ENCODE measurements around the gene ZNF202. TPM values are rescaled to one million over a fixed set of nuclear protein-coding genes. Genes with fewer than 3 reads are reported as not detected.
A peak's percentile ranks its signal among the peaks of the same experiment; 100 is the strongest.

The ZNF202 gene
- total and polyA plus RNA-seq, 2 donors (not counting 1 experiment from before 2014, with no cell fraction given): 17.0 to 25.1 TPM

GRCh38 chr11:123702139-123702538 lies 39.3 kb downstream of the ZNF202 start:
- no peak overlapping the region for H3K4me3 Mint-ChIP-seq
- CTCF ChIA-PET: no interaction called here
- WGBS (ENCODE audit: insufficient coverage): 57% methylated on average over 6 of the region's 9 CpGs

GRCh38 chr11:123700772-123701171 lies 40.7 kb downstream of the ZNF202 start:
- H3K4me1 Mint-ChIP-seq: peaks cover 15% of the 10 kb centered on the region
- no peak for TF ChIP-seq EZH2 (IDR thresholded peaks at IDR 0.05; ENCODE audit: borderline replicate concordance, insufficient read depth, low read depth, low read length, poor library complexity, severe bottlenecking)
- TF ChIP-seq, protein P1, sequence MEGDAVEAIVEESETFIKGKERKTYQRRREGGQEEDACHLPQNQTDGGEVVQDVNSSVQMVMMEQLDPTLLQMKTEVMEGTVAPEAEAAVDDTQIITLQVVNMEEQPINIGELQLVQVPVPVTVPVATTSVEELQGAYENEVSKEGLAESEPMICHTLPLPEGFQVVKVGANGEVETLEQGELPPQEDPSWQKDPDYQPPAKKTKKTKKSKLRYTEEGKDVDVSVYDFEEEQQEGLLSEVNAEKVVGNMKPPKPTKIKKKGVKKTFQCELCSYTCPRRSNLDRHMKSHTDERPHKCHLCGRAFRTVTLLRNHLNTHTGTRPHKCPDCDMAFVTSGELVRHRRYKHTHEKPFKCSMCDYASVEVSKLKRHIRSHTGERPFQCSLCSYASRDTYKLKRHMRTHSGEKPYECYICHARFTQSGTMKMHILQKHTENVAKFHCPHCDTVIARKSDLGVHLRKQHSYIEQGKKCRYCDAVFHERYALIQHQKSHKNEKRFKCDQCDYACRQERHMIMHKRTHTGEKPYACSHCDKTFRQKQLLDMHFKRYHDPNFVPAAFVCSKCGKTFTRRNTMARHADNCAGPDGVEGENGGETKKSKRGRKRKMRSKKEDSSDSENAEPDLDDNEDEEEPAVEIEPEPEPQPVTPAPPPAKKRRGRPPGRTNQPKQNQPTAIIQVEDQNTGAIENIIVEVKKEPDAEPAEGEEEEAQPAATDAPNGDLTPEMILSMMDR (IDR thresholded peaks at IDR 0.05): no peak
- no peak overlapping the region for H3K27ac Mint-ChIP-seq
- H3K9me3 ChIP-seq (ENCODE audit: control extremely low read depth in 1 of 3, control insufficient read depth in 2 of 3, insufficient read depth in 1 of 3, low read length in 2 of 3): no peaks in the 10 kb centered on the region
- H2AFZ ChIP-seq (ENCODE audit: insufficient read depth, low read depth, low read length, poor library complexity, severe bottlenecking): no peak overlapping the region
- no peak overlapping the region for H3K4me2 ChIP-seq (replicated peaks; ENCODE audit: low read depth, low read length, poor library complexity, severe bottlenecking)
- H3K4me1 ChIP-seq (ENCODE audit: control insufficient read depth in 2 of 2, insufficient read depth in 2 of 2, low read length in 2 of 2): peaks cover 8 to 11% of the 10 kb centered on the region in 2 donors
- no peaks in the 10 kb centered on the region for H4K20me1 ChIP-seq (ENCODE audit: control insufficient read depth, insufficient read depth, low read length, poor library complexity, severe bottlenecking)
- 86% methylated on average over 1 of the region's 3 CpGs for WGBS (ENCODE audit: insufficient coverage)
- peaks cover 0 to 9% (median 0%) of the 10 kb centered on the region in 4 experiments for H3K27me3 ChIP-seq (replicated peaks in 1 of 4; ENCODE audit: control extremely low read depth in 1 of 4, control insufficient read depth in 3 of 4, insufficient read depth in 4 of 4, low read length in 3 of 4)
- H3K27ac ChIP-seq (ENCODE audit: low read length in 2 of 2): no peak overlapping the region
- DNase-seq: no peak
- H3K4me3 ChIP-seq (ENCODE audit: control extremely low read depth in 1 of 5, extremely low read depth in 1 of 5, insufficient read depth in 1 of 5, low read depth in 2 of 5, low read length in 4 of 5): no peak overlapping the region
- ChIA-PET CTCF (interaction anchor here (0.7 kb wide), 1 partner anchor 65 kb away, joined by 3 read pairs; no protein-coding TSS in a partner anchor), POLR2A (no interaction called here)
- no peak overlapping the region for H3K9ac ChIP-seq (ENCODE audit: low read length)
- H3K79me2 ChIP-seq (ENCODE audit: control insufficient read depth, insufficient read depth, low read length): no peaks in the 10 kb centered on the region
- no peak for ATAC-seq (ENCODE audit: low read depth)
- intact Hi-C loops (cut with micrococcal nuclease): no loop called here
- peaks cover 7% of the 10 kb centered on the region for H3K27me3 Mint-ChIP-seq
- H3K9me3 Mint-ChIP-seq (ENCODE audit: insufficient read depth): no peaks in the 10 kb centered on the region
- H3K36me3 ChIP-seq (replicated peaks in 1 of 2; ENCODE audit: control extremely low read depth in 1 of 2, control insufficient read depth in 1 of 2, extremely low read depth in 1 of 2, insufficient read depth in 2 of 2, low read length in 1 of 2): no peaks in the 10 kb centered on the region
- H3K4me3 Mint-ChIP-seq: no peak overlapping the region

More at GRCh38 chr11:123702139-123702538, 39.3 kb downstream of the ZNF202 start:
- Histone ChIP-seq H3K9me3 (ENCODE audit: control extremely low read depth in 1 of 3, control insufficient read depth in 2 of 3, insufficient read depth in 1 of 3, low read length in 2 of 3) (no peaks in the 10 kb centered on the region), H3K9ac (ENCODE audit: low read length) (no peak overlapping the region), H3K4me3 (ENCODE audit: control extremely low read depth in 1 of 5, extremely low read depth in 1 of 5, insufficient read depth in 1 of 5, low read depth in 2 of 5, low read length in 4 of 5) (no peak overlapping the region), H3K27ac (ENCODE audit: low read length in 2 of 2) (no peak overlapping the region), H3K79me2 (ENCODE audit: control insufficient read depth, insufficient read depth, low read length) (no peaks in the 10 kb centered on the region), H3K4me2 (replicated peaks; ENCODE audit: low read depth, low read length, poor library complexity, severe bottlenecking) (peak overlapping the region; percentile 44), H2AFZ (ENCODE audit: insufficient read depth, low read depth, low read length, poor library complexity, severe bottlenecking) (no peak overlapping the region), H3K27me3 (replicated peaks in 1 of 4; ENCODE audit: control extremely low read depth in 1 of 4, control insufficient read depth in 3 of 4, insufficient read depth in 4 of 4, low read length in 3 of 4) (peaks cover 0 to 3% (median 0%) of the 10 kb centered on the region in 4 experiments), H3K36me3 (replicated peaks in 1 of 2; ENCODE audit: control extremely low read depth in 1 of 2, control insufficient read depth in 1 of 2, extremely low read depth in 1 of 2, insufficient read depth in 2 of 2, low read length in 1 of 2) (no peaks in the 10 kb centered on the region), H3K4me1 (ENCODE audit: control insufficient read depth in 2 of 2, insufficient read depth in 2 of 2, low read length in 2 of 2) (peaks cover 8 to 11% of the 10 kb centered on the region in 2 donors), H4K20me1 (ENCODE audit: control insufficient read depth, insufficient read depth, low read length, poor library complexity, severe bottlenecking) (no peaks in the 10 kb centered on the region)
- no peaks in the 10 kb centered on the region for H3K9me3 Mint-ChIP-seq (ENCODE audit: insufficient read depth)
- DNase-seq (no peak), ATAC-seq (ENCODE audit: low read depth) (no peak)
- H3K4me1 Mint-ChIP-seq: peaks cover 16% of the 10 kb centered on the region
- no peak overlapping the region for H3K27ac Mint-ChIP-seq
- intact Hi-C loops (cut with micrococcal nuclease): no loop called here
- H3K27me3 Mint-ChIP-seq: peaks cover 7% of the 10 kb centered on the region
- POLR2A ChIA-PET: no interaction called here
- TF ChIP-seq, protein P1 (IDR thresholded peaks at IDR 0.05): no peak
- no peak for TF ChIP-seq EZH2 (IDR thresholded peaks at IDR 0.05; ENCODE audit: borderline replicate concordance, insufficient read depth, low read depth, low read length, poor library complexity, severe bottlenecking)

All from B cell (primary cell).